WTC11 (cell line): ENCODE results near the gene CNST. TPM values are rescaled to one million over a fixed set of nuclear protein-coding genes. Genes with fewer than 3 reads are reported as not detected.

Experiments used
- ATAC-seq: fragments of 200-7000 bp; cut with Tn5 transposase; 2 replicates; pipeline ENCODE4 v1.10.0; 2021; ENCODE audit warnings: mild to moderate bottlenecking, moderate library complexity
- CTCF ChIA-PET: fragments of 300-600 bp; sonication (Branson Sonifier 250); formaldehyde crosslinking; loops from one replicate; lab custom pipeline; 2021; ENCODE audit warnings: antibody characterized with exemption; lab: Charles Lee
- POLR2A ChIA-PET: fragments of 350-600 bp; sonication (Branson Sonifier 250); formaldehyde crosslinking; loops from one replicate; lab custom pipeline; 2021; ENCODE audit warnings: antibody characterized with exemption; lab: Charles Lee
- DNase-seq: peaks from one replicate; pipeline ENCODE4 v3.0.0; 2021; ENCODE audit warnings: low spot score
- H3K27ac Mint-ChIP-seq: 2 replicates; pipeline ENCODE4 v1.8.0; 2021; ENCODE audit warnings: mixed read lengths
- H3K27me3 Mint-ChIP-seq: 2 replicates; pipeline ENCODE4 v1.8.0; 2021; ENCODE audit warnings: low read depth, mild to moderate bottlenecking, moderate library complexity, mixed read lengths
- H3K36me3 Mint-ChIP-seq: 2 replicates; pipeline ENCODE4 v1.8.0; 2021; ENCODE audit warnings: mixed read lengths
- H3K4me1 Mint-ChIP-seq: 2 replicates; pipeline ENCODE4 v1.8.0; 2022; ENCODE audit warnings: mixed read lengths
- H3K4me3 Mint-ChIP-seq: 2 replicates; pipeline ENCODE4 v1.8.0; 2021; ENCODE audit warnings: mild to moderate bottlenecking, moderate library complexity, mixed read lengths
- H3K9me3 Mint-ChIP-seq: 2 replicates; pipeline ENCODE4 v1.8.0; 2021; ENCODE audit warnings: mixed read lengths
- CREM ChIP-seq: sonication (generic); formaldehyde crosslinking; IDR thresholded peaks from 2 replicates; pipeline ENCODE4 v1.8.1; 2022; ENCODE audit warnings: mild to moderate bottlenecking, missing genetic modification reagents, moderate library complexity
- FOXP1 ChIP-seq: sonication (generic); formaldehyde crosslinking; IDR thresholded peaks from 2 replicates; pipeline ENCODE4 v1.8.0; 2022; ENCODE audit warnings: missing genetic modification reagents, mild to moderate bottlenecking, moderate library complexity, borderline replicate concordance
- HMGA2 ChIP-seq: fragments of 250-450 bp; sonication (Bioruptor Pico); IDR thresholded peaks from 2 replicates; pipeline ENCODE4 v1.4.0; 2021; ENCODE audit warnings: mild to moderate bottlenecking, moderate library complexity
- IRF2 ChIP-seq: sonication (generic); formaldehyde crosslinking; IDR thresholded peaks from 2 replicates; pipeline ENCODE4 v1.8.0; 2022; ENCODE audit warnings: low read depth, missing genetic modification reagents, borderline replicate concordance
- ZNF671 ChIP-seq: fragments of 250-450 bp; sonication (Bioruptor Pico); IDR thresholded peaks from 2 replicates; pipeline ENCODE4 v1.8.0; 2021; ENCODE audit warnings: mild to moderate bottlenecking
- total RNA-seq: library from RNA; stranded (reverse); gene quantifications from 3 replicates; pipeline ENCODE4 v1.2.3, GENCODE V29; 2021
- TF ChIP-seq, protein P1 (sequence below): fragments of 250-450 bp; sonication (Bioruptor Pico); IDR thresholded peaks from 2 replicates; pipeline ENCODE4 v2.1.2; 2022; ENCODE audit warnings: mild to moderate bottlenecking, moderate library complexity
- TF ChIP-seq, protein P2 (sequence below): sonication (generic); formaldehyde crosslinking; IDR thresholded peaks from 2 replicates; pipeline ENCODE4 v1.8.1; 2022; ENCODE audit warnings: mild to moderate bottlenecking, missing genetic modification reagents, moderate library complexity, borderline replicate concordance
- TF ChIP-seq, protein P3 (sequence below): sonication (generic); formaldehyde crosslinking; IDR thresholded peaks from 2 replicates; pipeline ENCODE4 v1.8.0; 2023; ENCODE audit warnings: mild to moderate bottlenecking, missing genetic modification reagents
- TF ChIP-seq, protein P4 (sequence below): sonication (generic); formaldehyde crosslinking; IDR thresholded peaks from 2 replicates; pipeline ENCODE4 v1.8.1; 2022; ENCODE audit warnings: low read depth, mild to moderate bottlenecking, moderate library complexity, missing genetic modification reagents, borderline replicate concordance
- TF ChIP-seq, protein P5 (sequence below): sonication (generic); formaldehyde crosslinking; IDR thresholded peaks from 2 replicates; pipeline ENCODE4 v1.8.0; 2022; ENCODE audit warnings: mild to moderate bottlenecking, missing genetic modification reagents

Gene CNST
- total RNA-seq, 1 experiment from 2014 or later, result 18.4 TPM

DNA sequence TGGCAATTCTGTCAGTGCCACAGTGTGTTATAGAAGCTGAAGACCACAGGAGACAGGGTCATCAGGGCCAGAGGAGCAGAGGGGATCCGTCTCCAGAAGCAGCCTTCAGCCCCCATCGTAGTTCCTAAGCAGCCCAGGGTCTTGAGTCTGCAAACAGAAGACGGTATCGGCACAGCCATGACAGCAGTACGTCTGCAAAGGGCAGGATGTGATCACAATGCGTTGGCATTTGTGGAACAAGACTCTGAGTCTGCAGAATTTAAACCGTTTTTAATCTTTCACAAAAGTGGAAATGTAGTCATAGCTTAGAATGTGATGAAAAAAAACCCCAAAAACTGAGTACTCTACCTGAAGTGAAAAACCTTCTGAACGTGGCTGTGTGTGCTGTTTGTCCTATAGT, 113.9 kb downstream of the CNST start (continued):
- TF ChIP-seq, protein P1, sequence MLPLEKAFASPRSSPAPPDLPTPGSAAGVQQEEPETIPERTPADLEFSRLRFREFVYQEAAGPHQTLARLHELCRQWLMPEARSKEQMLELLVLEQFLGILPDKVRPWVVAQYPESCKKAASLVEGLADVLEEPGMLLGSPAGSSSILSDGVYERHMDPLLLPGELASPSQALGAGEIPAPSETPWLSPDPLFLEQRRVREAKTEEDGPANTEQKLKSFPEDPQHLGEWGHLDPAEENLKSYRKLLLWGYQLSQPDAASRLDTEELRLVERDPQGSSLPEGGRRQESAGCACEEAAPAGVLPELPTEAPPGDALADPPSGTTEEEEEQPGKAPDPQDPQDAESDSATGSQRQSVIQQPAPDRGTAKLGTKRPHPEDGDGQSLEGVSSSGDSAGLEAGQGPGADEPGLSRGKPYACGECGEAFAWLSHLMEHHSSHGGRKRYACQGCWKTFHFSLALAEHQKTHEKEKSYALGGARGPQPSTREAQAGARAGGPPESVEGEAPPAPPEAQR (CRISPR knock-in tag), result no peak

DNA sequence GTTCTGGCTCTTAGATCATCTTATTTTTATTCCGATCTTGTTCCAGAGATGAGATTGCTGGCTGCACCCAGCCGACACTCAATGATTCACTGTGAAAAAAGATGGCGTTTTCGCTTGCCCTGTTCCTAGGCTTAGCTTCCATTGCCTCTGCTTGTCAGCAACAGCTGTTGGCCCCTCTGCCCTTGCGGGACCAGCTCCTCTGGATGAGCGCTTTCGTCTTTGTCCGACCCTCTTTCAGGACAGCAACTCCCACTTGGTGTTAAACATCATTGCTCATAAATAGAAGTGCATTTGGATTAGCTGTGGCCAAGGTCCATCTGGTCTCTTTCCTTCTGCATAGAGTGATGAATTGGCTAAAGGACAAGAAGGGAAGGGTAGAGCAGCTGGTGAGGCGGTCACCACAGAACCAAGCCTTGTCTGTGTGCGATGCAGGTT, 114.5 kb downstream of the CNST start:
- ChIA-PET CTCF (interaction anchor here (0.7 to 3.5 kb wide), 3 partner anchors 9 to 17 kb away, joined by 3 to 17 read pairs (median 3); no protein-coding TSS in a partner anchor), POLR2A (no interaction called here)
- Mint-ChIP-seq H3K27me3 (no peaks in the 10 kb centered on the region), H3K4me1 (no peaks in the 10 kb centered on the region), H3K4me3 (no peak overlapping the region), H3K9me3 (no peaks in the 10 kb centered on the region), H3K27ac (no peak overlapping the region), H3K36me3 (no peaks in the 10 kb centered on the region)
- no peak for DNase-seq
- TF ChIP-seq, protein P2, sequence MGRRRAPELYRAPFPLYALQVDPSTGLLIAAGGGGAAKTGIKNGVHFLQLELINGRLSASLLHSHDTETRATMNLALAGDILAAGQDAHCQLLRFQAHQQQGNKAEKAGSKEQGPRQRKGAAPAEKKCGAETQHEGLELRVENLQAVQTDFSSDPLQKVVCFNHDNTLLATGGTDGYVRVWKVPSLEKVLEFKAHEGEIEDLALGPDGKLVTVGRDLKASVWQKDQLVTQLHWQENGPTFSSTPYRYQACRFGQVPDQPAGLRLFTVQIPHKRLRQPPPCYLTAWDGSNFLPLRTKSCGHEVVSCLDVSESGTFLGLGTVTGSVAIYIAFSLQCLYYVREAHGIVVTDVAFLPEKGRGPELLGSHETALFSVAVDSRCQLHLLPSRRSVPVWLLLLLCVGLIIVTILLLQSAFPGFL (CRISPR knock-in tag), result no peak
- TF ChIP-seq IRF2 (CRISPR knock-in tag), result no peak
- TF ChIP-seq, protein P3, sequence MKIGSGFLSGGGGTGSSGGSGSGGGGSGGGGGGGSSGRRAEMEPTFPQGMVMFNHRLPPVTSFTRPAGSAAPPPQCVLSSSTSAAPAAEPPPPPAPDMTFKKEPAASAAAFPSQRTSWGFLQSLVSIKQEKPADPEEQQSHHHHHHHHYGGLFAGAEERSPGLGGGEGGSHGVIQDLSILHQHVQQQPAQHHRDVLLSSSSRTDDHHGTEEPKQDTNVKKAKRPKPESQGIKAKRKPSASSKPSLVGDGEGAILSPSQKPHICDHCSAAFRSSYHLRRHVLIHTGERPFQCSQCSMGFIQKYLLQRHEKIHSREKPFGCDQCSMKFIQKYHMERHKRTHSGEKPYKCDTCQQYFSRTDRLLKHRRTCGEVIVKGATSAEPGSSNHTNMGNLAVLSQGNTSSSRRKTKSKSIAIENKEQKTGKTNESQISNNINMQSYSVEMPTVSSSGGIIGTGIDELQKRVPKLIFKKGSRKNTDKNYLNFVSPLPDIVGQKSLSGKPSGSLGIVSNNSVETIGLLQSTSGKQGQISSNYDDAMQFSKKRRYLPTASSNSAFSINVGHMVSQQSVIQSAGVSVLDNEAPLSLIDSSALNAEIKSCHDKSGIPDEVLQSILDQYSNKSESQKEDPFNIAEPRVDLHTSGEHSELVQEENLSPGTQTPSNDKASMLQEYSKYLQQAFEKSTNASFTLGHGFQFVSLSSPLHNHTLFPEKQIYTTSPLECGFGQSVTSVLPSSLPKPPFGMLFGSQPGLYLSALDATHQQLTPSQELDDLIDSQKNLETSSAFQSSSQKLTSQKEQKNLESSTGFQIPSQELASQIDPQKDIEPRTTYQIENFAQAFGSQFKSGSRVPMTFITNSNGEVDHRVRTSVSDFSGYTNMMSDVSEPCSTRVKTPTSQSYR (CRISPR knock-in tag), result no peak
- ATAC-seq, result no peak

DNA sequence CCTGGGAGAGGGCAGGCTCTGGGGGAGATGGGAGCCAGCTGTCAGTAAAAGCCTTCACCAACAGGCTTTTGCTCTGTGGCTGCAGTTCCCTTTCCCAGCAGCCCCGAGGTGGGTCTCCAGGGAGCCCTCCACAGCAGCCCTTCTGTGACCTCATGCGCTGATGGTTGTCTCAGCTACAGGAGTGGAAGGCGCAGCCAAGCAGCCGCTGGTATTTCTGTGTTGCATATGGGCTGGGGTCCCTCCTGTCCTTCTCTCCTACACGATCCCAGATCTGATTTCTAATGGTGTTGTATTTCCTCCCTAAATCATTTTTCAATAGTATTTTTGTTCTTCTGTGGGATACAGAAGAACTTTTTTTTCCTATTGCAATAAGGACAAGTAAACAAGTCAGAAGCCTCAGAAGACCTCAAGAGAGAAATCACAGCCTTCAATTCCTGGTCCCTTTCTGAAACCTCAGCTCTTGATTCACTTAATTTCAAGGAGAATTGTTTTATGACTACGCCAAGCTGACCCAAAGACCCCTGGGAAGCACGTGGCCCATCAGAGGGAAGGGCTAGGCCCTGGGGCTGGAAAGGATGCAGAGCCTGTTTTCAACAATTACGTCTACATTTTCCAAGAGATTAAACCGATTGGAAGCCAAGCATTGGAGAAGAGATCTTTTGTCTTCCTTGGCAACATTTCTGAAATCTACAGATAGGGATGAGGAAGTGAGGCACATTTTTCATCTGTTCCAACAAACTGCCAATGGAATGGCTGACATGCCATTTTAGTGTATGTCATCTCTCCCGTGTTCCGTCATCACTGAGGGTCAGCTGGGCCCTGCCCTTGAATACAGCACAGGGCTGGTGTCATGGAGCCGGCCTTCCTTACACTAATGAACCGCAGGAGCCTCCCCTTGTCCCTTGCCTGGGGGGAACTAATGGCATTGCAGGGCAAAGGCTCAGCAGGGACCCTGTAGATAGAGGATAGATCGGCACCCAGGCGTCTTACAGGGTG, 115.9 kb downstream of the CNST start:
- ATAC-seq (no peak), DNase-seq (no peak)
- no peaks in the 10 kb centered on the region for H3K4me1 Mint-ChIP-seq
- no peaks in the 10 kb centered on the region for H3K36me3 Mint-ChIP-seq
- H3K27me3 Mint-ChIP-seq, result no peaks in the 10 kb centered on the region
- ChIA-PET POLR2A (no interaction called here), CTCF (interaction anchor here (3.5 kb wide), 1 partner anchor 8 kb away, joined by 17 read pairs; no protein-coding TSS in a partner anchor)
- TF ChIP-seq ZNF671 (CRISPR knock-in tag) (no peak), FOXP1 (CRISPR knock-in tag) (no peak), CREM (CRISPR knock-in tag) (no peak), HMGA2 (CRISPR knock-in tag) (no peak)
- TF ChIP-seq, protein P4, sequence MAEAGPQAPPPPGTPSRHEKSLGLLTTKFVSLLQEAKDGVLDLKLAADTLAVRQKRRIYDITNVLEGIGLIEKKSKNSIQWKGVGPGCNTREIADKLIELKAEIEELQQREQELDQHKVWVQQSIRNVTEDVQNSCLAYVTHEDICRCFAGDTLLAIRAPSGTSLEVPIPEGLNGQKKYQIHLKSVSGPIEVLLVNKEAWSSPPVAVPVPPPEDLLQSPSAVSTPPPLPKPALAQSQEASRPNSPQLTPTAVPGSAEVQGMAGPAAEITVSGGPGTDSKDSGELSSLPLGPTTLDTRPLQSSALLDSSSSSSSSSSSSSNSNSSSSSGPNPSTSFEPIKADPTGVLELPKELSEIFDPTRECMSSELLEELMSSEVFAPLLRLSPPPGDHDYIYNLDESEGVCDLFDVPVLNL (CRISPR knock-in tag), result no peak
- TF ChIP-seq, protein P5, sequence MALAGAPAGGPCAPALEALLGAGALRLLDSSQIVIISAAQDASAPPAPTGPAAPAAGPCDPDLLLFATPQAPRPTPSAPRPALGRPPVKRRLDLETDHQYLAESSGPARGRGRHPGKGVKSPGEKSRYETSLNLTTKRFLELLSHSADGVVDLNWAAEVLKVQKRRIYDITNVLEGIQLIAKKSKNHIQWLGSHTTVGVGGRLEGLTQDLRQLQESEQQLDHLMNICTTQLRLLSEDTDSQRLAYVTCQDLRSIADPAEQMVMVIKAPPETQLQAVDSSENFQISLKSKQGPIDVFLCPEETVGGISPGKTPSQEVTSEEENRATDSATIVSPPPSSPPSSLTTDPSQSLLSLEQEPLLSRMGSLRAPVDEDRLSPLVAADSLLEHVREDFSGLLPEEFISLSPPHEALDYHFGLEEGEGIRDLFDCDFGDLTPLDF, result no peak
- no peak overlapping the region for H3K27ac Mint-ChIP-seq
- H3K9me3 Mint-ChIP-seq, result no peaks in the 10 kb centered on the region
- no peak overlapping the region for H3K4me3 Mint-ChIP-seq
